GM23248 (cell line): ENCODE measurements around the gene HERC6. TPM values are rescaled to one million over a fixed set of nuclear protein-coding genes. Genes with fewer than 3 reads are reported as not detected.

Source experiments
- DNase-seq: peaks from one replicate; pipeline ENCODE4 v3.0.0-alpha.2; 2015
- H2AFZ ChIP-seq: fragments of 200-600 bp; sonication (generic); 2 replicates; pipeline ENCODE4 v1.6.1; 2016; ENCODE audit warnings: antibody characterized with exemption
- H3F3A ChIP-seq: fragments of 200-600 bp; sonication (generic); 2 replicates; pipeline ENCODE4 v1.6.1; 2016; ENCODE audit warnings: mild to moderate bottlenecking, antibody characterized with exemption, mixed run types; ENCODE audit not compliant: insufficient read depth
- H3K27ac ChIP-seq: fragments of 200-600 bp; sonication (generic); 2 replicates; pipeline ENCODE4 v1.5.1; 2016; ENCODE audit warnings: mild to moderate bottlenecking
- H3K27me3 ChIP-seq: fragments of 200-600 bp; sonication (generic); replicated peaks from 2 replicates; pipeline ENCODE4 v1.6.1; 2016; ENCODE audit warnings: mild to moderate bottlenecking; ENCODE audit not compliant: insufficient read depth
- H3K36me3 ChIP-seq: fragments of 200-600 bp; sonication (generic); 2 replicates; pipeline ENCODE4 v1.6.1; 2016; ENCODE audit warnings: low read depth, mild to moderate bottlenecking
- H3K4me1 ChIP-seq: fragments of 200-600 bp; sonication (generic); 2 replicates; pipeline ENCODE4 v1.6.1; 2016; ENCODE audit warnings: mild to moderate bottlenecking; ENCODE audit not compliant: insufficient read depth
- H3K4me2 ChIP-seq: fragments of 200-600 bp; sonication (generic); one replicate; pipeline ENCODE4 v1.6.1; 2016; ENCODE audit warnings: mild to moderate bottlenecking; ENCODE audit not compliant: unreplicated experiment
- H3K4me3 ChIP-seq: fragments of 200-600 bp; sonication (generic); 2 replicates; pipeline ENCODE4 v1.5.1; 2016; ENCODE audit warnings: mild to moderate bottlenecking
- H3K79me2 ChIP-seq: fragments of 200-600 bp; sonication (generic); 2 replicates; pipeline ENCODE4 v1.6.1; 2016; ENCODE audit warnings: mild to moderate bottlenecking; ENCODE audit not compliant: insufficient read depth
- H3K9ac ChIP-seq: fragments of 200-600 bp; sonication (generic); 2 replicates; pipeline ENCODE4 v1.6.1; 2016; ENCODE audit warnings: mild to moderate bottlenecking
- H3K9me2 ChIP-seq: fragments of 200-600 bp; sonication (generic); 2 replicates; pipeline ENCODE4 v1.6.1; 2016; ENCODE audit warnings: mixed run types, mild to moderate bottlenecking, moderate library complexity; ENCODE audit not compliant: insufficient read depth
- H3K9me3 ChIP-seq: fragments of 200-600 bp; sonication (generic); one replicate; pipeline ENCODE4 v1.6.1; 2017; ENCODE audit warnings: low read depth
- H4K20me1 ChIP-seq: fragments of 200-600 bp; sonication (generic); 2 replicates; pipeline ENCODE4 v1.6.0; 2016; ENCODE audit not compliant: insufficient read depth
- EZH2 ChIP-seq: fragments of 200-600 bp; sonication (generic); IDR thresholded peaks from 2 replicates; pipeline ENCODE4 v1.6.1; 2018; ENCODE audit warnings: antibody characterized with exemption, mild to moderate bottlenecking; ENCODE audit not compliant: insufficient read depth, poor library complexity, severe bottlenecking
- EZH2phosphoT487 ChIP-seq: fragments of 200-600 bp; sonication (generic); IDR thresholded peaks from 2 replicates; pipeline ENCODE4 v1.6.1; 2018; ENCODE audit warnings: antibody characterized with exemption, moderate library complexity, mild to moderate bottlenecking, low read depth; ENCODE audit not compliant: insufficient read depth
- WGBS, 2 experiments: methylation state at CpG; one replicate each; pipeline ENCODE4 v1.1.6; 2015 to 2017; ENCODE audit warnings: low lambda C conversion rate in 2 of 2, low coverage in 1 of 2; ENCODE audit errors: missing lambda C conversion rate in 2 of 2; 5-methylcytosine and 5-hydroxymethylcytosine counted together
- in situ Hi-C: fragments of 300-500 bp; cut with MboI; formaldehyde crosslinking; loops from 2 replicates; pipeline ENCODE4 v1.15.0; 2020
- polyA plus RNA-seq: library from polyadenylated mRNA; unstranded; fragments of >200 nt; fragmentation: Nextera tagmentation; extraction: Ambion mirVana; gene quantifications from 2 replicates; pipeline ENCODE4 v1.2.1, GENCODE V29; 2016
- small RNA-seq: library from RNA; depleted of rRNA; stranded (forward); fragments of <200 nt; gene quantifications from one replicate; pipeline ENCODE3, GENCODE V24; 2014; ENCODE audit warnings: low read depth, low replicate concordance
- total RNA-seq: library from RNA; depleted of rRNA; stranded (reverse); fragments of >200 nt; shearing (Covaris generic); gene quantifications from 2 replicates; pipeline ENCODE4 v1.2.3, GENCODE V29; 2014; rRNA removed

Gene HERC6
- total and polyA plus RNA-seq, 2 experiments from 2014 or later = 1.1 to 1.2 TPM

DNA sequence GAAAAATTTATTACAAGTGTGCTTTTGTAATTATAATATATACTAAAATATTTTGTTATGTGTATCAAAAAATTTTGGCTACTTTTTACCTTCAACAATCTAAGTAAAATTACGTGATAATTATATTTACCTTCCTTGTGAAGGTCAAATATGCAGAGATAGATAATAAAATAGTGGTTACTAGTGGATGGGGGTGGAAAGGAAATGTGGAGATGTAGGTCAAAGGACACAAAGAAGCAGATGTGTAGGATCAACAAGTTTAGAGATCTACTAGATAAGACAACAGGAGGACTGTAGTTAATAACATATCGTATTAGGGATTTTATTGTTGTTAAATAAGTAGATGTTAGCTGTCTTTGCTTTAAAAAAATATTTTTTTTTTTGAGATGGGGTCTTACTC lies 99.6 kb downstream of the HERC6 start:
- Histone ChIP-seq H2AFZ (no peak overlapping the region), H3K36me3 (no peaks in the 10 kb centered on the region), H3K79me2 (no peaks in the 10 kb centered on the region), H3K27me3 (no peaks in the 10 kb centered on the region), H3K4me3 (no peak overlapping the region), H3K4me2 (no peak overlapping the region), H3K9ac (no peak overlapping the region), H3K9me2 (no peaks in the 10 kb centered on the region), H3K9me3 (no peaks in the 10 kb centered on the region), H4K20me1 (no peaks in the 10 kb centered on the region), H3K27ac (no peak overlapping the region), H3F3A (no peaks in the 10 kb centered on the region), H3K4me1 (no peaks in the 10 kb centered on the region)
- DNase-seq = no peak
- in situ Hi-C loops = no loop called here
- TF ChIP-seq EZH2 (no peak), EZH2phosphoT487 (no peak)
- WGBS, 2 experiments = 84 to 90% methylated on average over 2 of the region's 2 CpGs

DNA sequence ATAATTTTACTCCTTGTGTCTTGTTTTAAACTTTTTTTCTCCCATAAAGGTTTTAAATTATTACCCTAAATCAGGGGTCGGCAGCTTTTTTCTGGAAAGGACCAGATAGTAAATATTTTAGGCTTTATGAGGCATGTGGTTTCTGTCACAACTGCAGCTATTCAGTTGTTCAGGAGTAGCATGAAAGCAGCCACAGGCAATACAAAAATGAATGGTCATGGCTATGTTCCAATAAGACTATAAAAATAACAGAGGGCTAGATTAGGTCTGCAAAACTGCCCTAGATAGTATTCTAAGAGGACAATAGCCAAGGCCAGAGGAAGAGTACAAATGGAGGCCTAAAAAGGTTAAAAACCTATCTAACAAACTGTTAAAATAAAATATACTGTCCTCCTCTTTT lies 102.9 kb downstream of the HERC6 start:
- Histone ChIP-seq H3K9me2 (no peaks in the 10 kb centered on the region), H3K4me3 (no peak overlapping the region), H3K27me3 (no peaks in the 10 kb centered on the region), H3K79me2 (no peaks in the 10 kb centered on the region), H3K4me2 (no peak overlapping the region), H3K4me1 (no peaks in the 10 kb centered on the region), H3K9me3 (no peaks in the 10 kb centered on the region), H3K27ac (no peak overlapping the region), H4K20me1 (no peaks in the 10 kb centered on the region), H2AFZ (no peak overlapping the region), H3F3A (no peaks in the 10 kb centered on the region), H3K36me3 (no peaks in the 10 kb centered on the region), H3K9ac (no peak overlapping the region)
- TF ChIP-seq EZH2phosphoT487 = no peak
- TF ChIP-seq EZH2 = no peak
- no peak for DNase-seq
- in situ Hi-C loops = no loop called here
- 40 to 50% methylated on average over 1 of the region's 1 CpG for WGBS, 2 experiments

DNA sequence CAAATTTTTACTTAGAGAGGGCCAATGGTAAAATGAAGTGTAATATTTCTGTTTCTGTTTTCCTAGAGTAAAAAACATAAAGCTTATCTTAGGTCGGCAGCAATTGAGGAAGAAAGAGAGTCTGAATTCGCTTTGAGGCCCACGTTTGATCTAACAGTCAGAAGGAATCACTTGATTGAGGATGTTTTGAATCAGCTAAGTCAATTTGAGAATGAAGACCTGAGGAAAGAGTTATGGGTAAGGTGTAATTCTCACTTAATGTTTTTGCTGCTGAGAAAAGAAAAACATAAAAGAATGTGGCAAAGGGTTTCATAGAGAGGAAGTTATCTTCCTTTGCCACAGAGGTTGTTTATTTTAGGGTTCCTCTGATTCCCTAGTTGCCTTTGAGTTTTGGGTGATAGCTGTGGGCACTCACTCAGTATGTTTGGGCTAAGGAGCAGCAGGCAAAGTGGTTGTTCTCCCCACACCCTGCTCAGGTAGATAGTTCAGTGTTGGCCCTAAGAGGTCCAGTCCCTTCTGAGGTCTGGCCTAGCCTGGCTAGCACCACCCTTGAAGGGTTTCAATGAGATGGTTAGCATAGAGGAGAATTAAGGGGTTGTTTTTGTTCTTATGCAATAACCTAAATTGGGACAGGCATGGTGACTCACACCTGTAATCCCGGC lies 110.6 kb downstream of the HERC6 start:
- 91 to 93% methylated on average over 4 of the region's 4 CpGs for WGBS, 2 experiments
- H3K36me3 ChIP-seq = no peaks in the 10 kb centered on the region
- H3K9me3 ChIP-seq = no peaks in the 10 kb centered on the region
- no peaks in the 10 kb centered on the region for H4K20me1 ChIP-seq
- H3K27me3 ChIP-seq = no peaks in the 10 kb centered on the region; the same call in 1 of the 2 replicates
- no peak overlapping the region for H3K27ac ChIP-seq
- H3K4me2 ChIP-seq = no peak overlapping the region
- no peaks in the 10 kb centered on the region for H3K79me2 ChIP-seq
- no peaks in the 10 kb centered on the region for H3K4me1 ChIP-seq
- no peaks in the 10 kb centered on the region for H3F3A ChIP-seq
- H3K9ac ChIP-seq = no peak overlapping the region
- in situ Hi-C loops = no loop called here
- DNase-seq = no peak
- TF ChIP-seq EZH2phosphoT487 (no peak), EZH2 (no peak)
- no peak overlapping the region for H3K4me3 ChIP-seq
- H2AFZ ChIP-seq = no peak overlapping the region
- no peaks in the 10 kb centered on the region for H3K9me2 ChIP-seq

Small RNA genes lying within 50 kb of the gene (small RNA-seq; reads per million reads assigned to genes)
- not detected for gene RF00019

Other genes starting within 250 kb of the HERC6 start
- 0.11 and 0.76 TPM in 2 replicates for gene ABCG2, start 220.2 kb upstream of the HERC6 start, total RNA-seq
- 0.05 and 0.14 TPM in 2 replicates for gene ABCG2, start 220.2 kb upstream of the HERC6 start, polyA plus RNA-seq
- gene PPM1K, start 94.3 kb upstream of the HERC6 start, total RNA-seq = 4.6 and 8.2 TPM in 2 replicates
- gene PPM1K, start 94.3 kb upstream of the HERC6 start, polyA plus RNA-seq = 4.3 and 5.5 TPM in 2 replicates
- gene HERC5, start 78.3 kb downstream of the HERC6 start, total RNA-seq = 0.32 TPM in 1 of 2 replicates, not detected in the other
- gene HERC5, start 78.3 kb downstream of the HERC6 start, polyA plus RNA-seq = 0.10 TPM in 2 replicates
- gene PYURF, start 144.9 kb downstream of the HERC6 start, total RNA-seq = 93.8 and 118 TPM in 2 replicates
- 178 TPM in 2 replicates for gene PYURF, start 144.9 kb downstream of the HERC6 start, polyA plus RNA-seq
- gene HERC3, start 213.6 kb downstream of the HERC6 start, total RNA-seq = 18.0 and 27.6 TPM in 2 replicates
- gene HERC3, start 213.6 kb downstream of the HERC6 start, polyA plus RNA-seq = 22.7 and 25.8 TPM in 2 replicates